ENCODE measurements around the gene CLCN7. TPM values are rescaled to one million over a fixed set of nuclear protein-coding genes. Genes with fewer than 3 reads are reported as not detected.

CLCN7 gene
- total RNA-seq, 1 experiment from 2014 or later: 70.0 TPM

DNA sequence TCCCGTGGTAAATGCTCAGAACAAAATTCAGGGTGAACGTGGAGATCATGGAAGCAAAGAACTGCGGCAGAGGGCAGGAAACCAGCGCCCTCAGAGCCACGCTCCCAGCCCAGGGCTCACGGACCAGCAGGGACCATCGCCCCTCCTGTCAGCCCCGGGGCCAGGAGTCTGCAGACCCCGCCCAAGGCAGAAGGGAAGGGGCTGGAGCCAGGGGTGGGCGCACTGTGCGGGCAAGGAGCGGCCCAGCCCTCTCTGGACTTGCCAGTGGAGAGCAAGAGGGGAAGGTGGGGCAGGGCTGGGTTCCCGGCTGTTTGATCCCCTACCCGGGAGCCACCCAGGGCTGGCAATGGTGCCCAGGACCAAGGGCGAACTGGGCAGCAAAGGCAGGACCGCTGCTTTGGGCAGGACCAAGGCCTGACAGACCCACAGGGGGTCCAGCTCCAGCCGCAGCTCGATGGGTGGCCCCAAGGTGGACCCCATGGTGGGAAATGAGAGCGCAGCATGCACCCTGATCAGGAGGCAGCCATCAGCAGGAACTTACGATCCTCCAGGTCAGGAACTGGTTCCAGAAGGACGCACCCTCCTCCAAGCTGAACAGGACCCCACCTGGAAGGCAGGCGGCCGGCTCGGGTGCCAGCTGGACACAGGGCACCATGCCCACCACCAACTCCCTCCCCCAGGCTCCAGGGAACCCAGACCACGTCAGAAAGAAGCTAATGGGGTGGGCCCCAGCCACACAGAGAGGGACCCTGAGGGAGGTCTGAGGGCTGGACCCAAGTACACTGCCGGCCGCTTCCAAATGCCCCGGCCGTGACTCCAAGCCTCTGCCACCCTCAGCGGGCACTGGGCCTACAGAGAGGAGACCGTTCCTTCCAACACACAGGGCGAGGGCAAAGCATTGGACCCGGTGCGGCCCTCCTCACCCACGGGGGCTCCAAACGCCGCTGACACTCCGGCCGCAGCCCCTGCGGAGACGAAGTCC, 19.3 kb downstream of the CLCN7 start:
- H3K9me3 ChIP-seq (ENCODE audit: control insufficient read depth, low read depth, low read length): no peaks in the 10 kb centered on the region
- H2AK5ac ChIP-seq (ENCODE audit: insufficient read length, low read length): no peak overlapping the region
- no peak for DNase-seq
- H2BK120ac ChIP-seq (ENCODE audit: low read depth, low read length, poor library complexity, severe bottlenecking): no peak overlapping the region
- no peaks in the 10 kb centered on the region for H3K4me1 Mint-ChIP-seq
- H4K20me1 ChIP-seq (ENCODE audit: control insufficient read depth, insufficient read depth, insufficient read length): no peaks in the 10 kb centered on the region
- no peaks in the 10 kb centered on the region for H3K79me2 ChIP-seq (ENCODE audit: insufficient read depth, low read length)
- H2BK12ac ChIP-seq (ENCODE audit: insufficient read length, low read depth, low read length): no peak overlapping the region
- H3K27me3 Mint-ChIP-seq (ENCODE audit: low read depth): no peaks in the 10 kb centered on the region
- H2BK5ac ChIP-seq (ENCODE audit: insufficient read length, low read length): no peak overlapping the region
- no peak overlapping the region for H2BK15ac ChIP-seq (ENCODE audit: low read depth, low read length)
- no peaks in the 10 kb centered on the region for H3K27me3 ChIP-seq (ENCODE audit: insufficient read depth, low read length)
- H3K4me2 ChIP-seq (ENCODE audit: insufficient read depth, insufficient read length, low read length): no peak overlapping the region
- no peak overlapping the region for H2AFZ ChIP-seq (ENCODE audit: low read length)
- H3K18ac ChIP-seq (ENCODE audit: insufficient read length, low read depth, low read length): no peak overlapping the region
- H3K27ac ChIP-seq (ENCODE audit: insufficient read length, low read depth, low read length): no peak overlapping the region
- no peak overlapping the region for H4K8ac ChIP-seq (replicated peaks; ENCODE audit: insufficient read length, low read depth, low read length)
- H2BK20ac ChIP-seq (ENCODE audit: low read depth, low read length, poor library complexity, severe bottlenecking): no peak overlapping the region
- no peaks in the 10 kb centered on the region for H3K4me1 ChIP-seq (ENCODE audit: insufficient read depth, low read length)
- no peaks in the 10 kb centered on the region for H3K9me3 Mint-ChIP-seq
- no peak overlapping the region for H3K56ac ChIP-seq (ENCODE audit: insufficient read length, low read depth, low read length)
- H3K23ac ChIP-seq (ENCODE audit: insufficient read length, low read depth, low read length): no peak overlapping the region
- H3K36me3 Mint-ChIP-seq (ENCODE audit: insufficient read depth in 1 of 3, low read depth in 3 of 3): peaks cover 0 to 30% (median 30%) of the 10 kb centered on the region in 3 experiments; a peak in 6 of 7 replicates
- no peak overlapping the region for H4K91ac ChIP-seq (ENCODE audit: insufficient read length, low read depth, low read length)
- H3K79me1 ChIP-seq (ENCODE audit: insufficient read depth, low read depth, low read length, poor library complexity, severe bottlenecking): no peaks in the 10 kb centered on the region
- TF ChIP-seq, protein P1, sequence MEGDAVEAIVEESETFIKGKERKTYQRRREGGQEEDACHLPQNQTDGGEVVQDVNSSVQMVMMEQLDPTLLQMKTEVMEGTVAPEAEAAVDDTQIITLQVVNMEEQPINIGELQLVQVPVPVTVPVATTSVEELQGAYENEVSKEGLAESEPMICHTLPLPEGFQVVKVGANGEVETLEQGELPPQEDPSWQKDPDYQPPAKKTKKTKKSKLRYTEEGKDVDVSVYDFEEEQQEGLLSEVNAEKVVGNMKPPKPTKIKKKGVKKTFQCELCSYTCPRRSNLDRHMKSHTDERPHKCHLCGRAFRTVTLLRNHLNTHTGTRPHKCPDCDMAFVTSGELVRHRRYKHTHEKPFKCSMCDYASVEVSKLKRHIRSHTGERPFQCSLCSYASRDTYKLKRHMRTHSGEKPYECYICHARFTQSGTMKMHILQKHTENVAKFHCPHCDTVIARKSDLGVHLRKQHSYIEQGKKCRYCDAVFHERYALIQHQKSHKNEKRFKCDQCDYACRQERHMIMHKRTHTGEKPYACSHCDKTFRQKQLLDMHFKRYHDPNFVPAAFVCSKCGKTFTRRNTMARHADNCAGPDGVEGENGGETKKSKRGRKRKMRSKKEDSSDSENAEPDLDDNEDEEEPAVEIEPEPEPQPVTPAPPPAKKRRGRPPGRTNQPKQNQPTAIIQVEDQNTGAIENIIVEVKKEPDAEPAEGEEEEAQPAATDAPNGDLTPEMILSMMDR (conservative IDR thresholded peaks at IDR 0.05): no peak
- WGBS (ENCODE audit: extremely low coverage, insufficient read length, low lambda C conversion rate): no CpG with 5 or more reads among the region's 41 CpGs
- no peak overlapping the region for H3K4me3 Mint-ChIP-seq
- no peak overlapping the region for H3K9ac ChIP-seq (ENCODE audit: extremely low read depth, insufficient read length, low read length)
- no peaks in the 10 kb centered on the region for H3K23me2 ChIP-seq (ENCODE audit: insufficient read length, low read depth, low read length, poor library complexity, severe bottlenecking)
- no peak overlapping the region for H3K4ac ChIP-seq (ENCODE audit: low read depth, low read length)
- H3K14ac ChIP-seq (ENCODE audit: insufficient read depth, low read length): no peak overlapping the region
- H3T11ph ChIP-seq (ENCODE audit: low read length): no peak overlapping the region
- no peak overlapping the region for H3K27ac Mint-ChIP-seq
- no peak overlapping the region for H4K5ac ChIP-seq (ENCODE audit: insufficient read length, low read depth, low read length)
